H1 (cell line): Measurements from ENCODE around the gene KLHL29. TPM values are rescaled to one million over a fixed set of nuclear protein-coding genes. Genes with fewer than 3 reads are reported as not detected.
A peak's percentile ranks its signal among the peaks of the same experiment; 100 is the strongest.

Source experiments
- CTCF ChIA-PET: fragments of 300-600 bp; sonication (Branson Sonifier 250); formaldehyde crosslinking; loops from one replicate; lab custom pipeline; 2021; ENCODE audit not compliant: partially characterized antibody; lab: Charles Lee
- POLR2A ChIA-PET: fragments of 300-600 bp; sonication (Branson Sonifier 250); formaldehyde crosslinking; loops from one replicate; lab custom pipeline; 2021; ENCODE audit warnings: inconsistent platforms; ENCODE audit not compliant: partially characterized antibody; lab: Charles Lee
- DNase-seq, 2 experiments: peaks; one replicate each; pipeline versions ENCODE4 v3.0.0 to v3.0.0-alpha.2; 2010 to 2022; ENCODE audit warnings: low spot score in 2 of 2, low read depth in 1 of 2, mixed read lengths in 1 of 2
- FAIRE-seq: peaks from 2 replicates; lab custom pipeline; 2011; peaks lifted over from hg19 to GRCh38; lab: Jason Lieb, UNC
- H2AFZ ChIP-seq: 2 replicates; pipeline ENCODE4 v1.8.1; 2012; ENCODE audit warnings: low read length, inconsistent platforms
- H2AK5ac ChIP-seq: 2 replicates; pipeline ENCODE4 v1.6.1; 2013; ENCODE audit warnings: low read depth, low read length
- H2BK120ac ChIP-seq: replicated peaks from 2 replicates; pipeline ENCODE3; 2013; ENCODE audit warnings: low read depth, low read length, inconsistent platforms
- H2BK12ac ChIP-seq: 2 replicates; pipeline ENCODE4 v1.6.1; 2013; ENCODE audit warnings: low read depth, low read length
- H2BK15ac ChIP-seq: 2 replicates; pipeline ENCODE4 v1.6.1; 2013; ENCODE audit warnings: low read length
- H2BK20ac ChIP-seq: 2 replicates; pipeline ENCODE4 v1.6.1; 2013; ENCODE audit warnings: low read length
- H2BK5ac ChIP-seq: 2 replicates; pipeline ENCODE4 v1.6.1; 2013; ENCODE audit warnings: low read depth, low read length
- H3K14ac ChIP-seq: 2 replicates; pipeline ENCODE4 v1.6.1; 2013; ENCODE audit warnings: inconsistent platforms; ENCODE audit not compliant: insufficient read length
- H3K18ac ChIP-seq: 2 replicates; pipeline ENCODE4 v1.6.1; 2013; ENCODE audit warnings: low read length; ENCODE audit errors: extremely low read depth
- H3K23ac ChIP-seq: 2 replicates; pipeline ENCODE4 v1.6.1; 2013; ENCODE audit warnings: inconsistent platforms; ENCODE audit not compliant: insufficient read length
- H3K23me2 ChIP-seq: 2 replicates; pipeline ENCODE4 v1.6.1; 2013; ENCODE audit warnings: low read depth, low read length
- H3K27ac ChIP-seq: 2 replicates; pipeline ENCODE4 v1.6.1; 2011; ENCODE audit warnings: low read depth, low read length, inconsistent platforms
- H3K27me3 ChIP-seq, 4 experiments: replicated peaks in 1 of 4; 1 replicate in 1 of 4; 2 replicates in 3 of 4; pipeline versions ENCODE4 v1.6.1 to v1.8.1; 2011 to 2013; ENCODE audit warnings: low read length in 3 of 4, mild to moderate bottlenecking in 3 of 4, inconsistent platforms in 2 of 4, mixed read lengths in 2 of 4, moderate library complexity in 1 of 4; ENCODE audit not compliant: control insufficient read depth in 3 of 4, insufficient read depth in 3 of 4; ENCODE audit errors: extremely low read depth in 1 of 4
- H3K36me3 ChIP-seq, 4 experiments: 2 replicates each; pipeline versions ENCODE4 v1.6.1 to v1.8.1; 2011 to 2013; ENCODE audit warnings: mild to moderate bottlenecking in 4 of 4, low read length in 3 of 4, moderate library complexity in 2 of 4, control low read depth in 1 of 4, inconsistent platforms in 1 of 4; ENCODE audit not compliant: insufficient read depth in 4 of 4, control insufficient read depth in 2 of 4
- H3K4ac ChIP-seq: replicated peaks from 2 replicates; pipeline ENCODE3; 2013; ENCODE audit warnings: low read length, low read depth, mixed read lengths, inconsistent platforms; ENCODE audit not compliant: insufficient read length
- H3K4me1 ChIP-seq, 4 experiments: replicated peaks in 1 of 4; 1 replicate in 1 of 4; 2 replicates in 3 of 4; pipeline versions ENCODE4 v1.6.1 to v1.8.1; 2011 to 2013; ENCODE audit warnings: low read length in 3 of 4, inconsistent platforms in 2 of 4, mixed read lengths in 1 of 4; ENCODE audit not compliant: insufficient read depth in 4 of 4, control insufficient read depth in 3 of 4
- H3K4me2 ChIP-seq, 2 experiments: 2 replicates each; pipeline versions ENCODE4 v1.6.1 to v1.8.1; 2011 to 2013; ENCODE audit warnings: low read depth in 2 of 2, low read length in 2 of 2, control low read depth in 1 of 2, inconsistent platforms in 1 of 2, mild to moderate bottlenecking in 1 of 2; ENCODE audit not compliant: insufficient read depth in 1 of 2
- H3K4me3 ChIP-seq, 4 experiments: fragments of 200-600, 300-600 bp in 1 of 4; sonication (generic), shearing (Covaris generic), sonication (Bioruptor Twin) in 1 of 4; 2 replicates each; pipeline versions ENCODE4 v1.5.1 to v1.8.1; 2011 to 2016; ENCODE audit warnings: low read length in 4 of 4, low read depth in 3 of 4, control low read depth in 2 of 4, inconsistent platforms in 2 of 4, mild to moderate bottlenecking in 2 of 4, mixed read lengths in 1 of 4, moderate library complexity in 1 of 4; ENCODE audit not compliant: insufficient read depth in 2 of 4; ENCODE audit errors: extremely low read depth in 1 of 4
- H3K56ac ChIP-seq: replicated peaks from 2 replicates; pipeline ENCODE3; 2013; ENCODE audit warnings: low read depth, mild to moderate bottlenecking, mixed read lengths, low read length, inconsistent platforms; ENCODE audit not compliant: insufficient read length
- H3K79me1 ChIP-seq: 2 replicates; pipeline ENCODE4 v1.6.1; 2013; ENCODE audit warnings: low read depth, low read length, control low read depth
- H3K79me2 ChIP-seq, 2 experiments: 2 replicates each; pipeline versions ENCODE4 v1.6.1 to v1.8.1; 2012 to 2013; ENCODE audit warnings: low read length in 2 of 2, mild to moderate bottlenecking in 2 of 2, inconsistent platforms in 1 of 2; ENCODE audit not compliant: insufficient read depth in 2 of 2, control insufficient read depth in 1 of 2
- H3K9ac ChIP-seq, 4 experiments: replicated peaks in 1 of 4; 1 replicate in 1 of 4; 2 replicates in 3 of 4; pipeline versions ENCODE4 v1.6.1 to v1.8.1; 2011 to 2013; ENCODE audit warnings: low read depth in 3 of 4, low read length in 3 of 4, control low read depth in 2 of 4, mild to moderate bottlenecking in 2 of 4, moderate library complexity in 2 of 4, inconsistent platforms in 1 of 4; ENCODE audit errors: extremely low read depth in 1 of 4
- H3K9me3 ChIP-seq, 2 experiments: 2 replicates each; pipeline versions ENCODE4 v1.6.1 to v1.8.1; 2012 to 2013; ENCODE audit warnings: mild to moderate bottlenecking in 2 of 2, moderate library complexity in 2 of 2, control low read depth in 1 of 2, inconsistent platforms in 1 of 2, low read depth in 1 of 2, low read length in 1 of 2, mixed read lengths in 1 of 2; ENCODE audit not compliant: insufficient read depth in 2 of 2
- H4K20me1 ChIP-seq, 2 experiments: replicated peaks in 1 of 2; 2 replicates each; pipeline versions ENCODE3 to v1.8.1; 2011 to 2013; ENCODE audit warnings: inconsistent platforms in 2 of 2, low read length in 2 of 2, mild to moderate bottlenecking in 1 of 2; ENCODE audit not compliant: insufficient read depth in 2 of 2, control insufficient read depth in 1 of 2
- H4K5ac ChIP-seq: 2 replicates; pipeline ENCODE4 v1.6.1; 2013; ENCODE audit warnings: low read length, low read depth, mixed read lengths, inconsistent platforms; ENCODE audit not compliant: insufficient read length
- H4K8ac ChIP-seq: 2 replicates; pipeline ENCODE4 v1.8.0; 2013; ENCODE audit warnings: mild to moderate bottlenecking, moderate library complexity, low read length, inconsistent platforms; ENCODE audit not compliant: insufficient read depth; ENCODE audit errors: extremely low read depth
- H4K91ac ChIP-seq: replicated peaks from 2 replicates; pipeline ENCODE3; 2013; ENCODE audit warnings: low read length, mixed read lengths, inconsistent platforms; ENCODE audit not compliant: insufficient read length
- BACH1 ChIP-seq: IDR thresholded peaks from 2 replicates; pipeline ENCODE4 v1.6.1; 2012; ENCODE audit warnings: low read length, improper control_type of control experiment
- BRCA1 ChIP-seq: IDR thresholded peaks from 2 replicates; pipeline ENCODE4 v1.6.1; 2012; ENCODE audit warnings: low read depth, low read length, improper control_type of control experiment
- CBX8 ChIP-seq: fragments of 300-800, 300-1000 bp; sonication (generic); IDR thresholded peaks from 2 replicates; pipeline ENCODE4 v1.7.1; 2016; ENCODE audit warnings: low read depth, low read length, borderline replicate concordance
- RAD21 ChIP-seq, 2 experiments: IDR thresholded peaks in 1 of 2; conservative IDR thresholded peaks in 1 of 2; 2 replicates each; pipeline ENCODE4 v1.6.1; 2011; ENCODE audit warnings: low read depth in 2 of 2, low read length in 2 of 2, improper control_type of control experiment in 1 of 2, inconsistent platforms in 1 of 2, mild to moderate bottlenecking in 1 of 2, moderate library complexity in 1 of 2
- RXRA ChIP-seq: IDR thresholded peaks from 2 replicates; pipeline ENCODE4 v1.6.1; 2011; ENCODE audit warnings: low read depth, mild to moderate bottlenecking, low read length, moderate library complexity; ENCODE audit not compliant: insufficient read depth
- SIRT6 ChIP-seq: IDR thresholded peaks from one replicate; pipeline ENCODE4 v1.7.1; 2012; ENCODE audit warnings: low read length, inconsistent platforms
- SIX5 ChIP-seq: IDR thresholded peaks from 2 replicates; pipeline ENCODE4 v1.6.1; 2011; ENCODE audit warnings: mild to moderate bottlenecking, low read depth, low read length
- SP2 ChIP-seq: IDR thresholded peaks from 2 replicates; pipeline ENCODE4 v1.6.1; 2012; ENCODE audit warnings: mild to moderate bottlenecking, low read length, inconsistent platforms
- SP4 ChIP-seq: IDR thresholded peaks from 2 replicates; pipeline ENCODE4 v1.6.1; 2012; ENCODE audit warnings: low read length, inconsistent platforms
- WGBS, 2 experiments: shearing (Covaris generic) in 1 of 2; methylation state at CpG; one replicate each; pipeline versions ENCODE4 v1.1.6 to v1.1.7; 2013 to 2015; ENCODE audit warnings: low lambda C conversion rate in 2 of 2, mixed read lengths in 2 of 2, inconsistent platforms in 1 of 2, low coverage in 1 of 2, missing lambda C conversion rate in 1 of 2; ENCODE audit not compliant: insufficient replicate concordance in 2 of 2, insufficient coverage in 1 of 2, insufficient read length in 1 of 2; ENCODE audit errors: extremely low coverage in 1 of 2, missing lambda C conversion rate in 1 of 2; 5-methylcytosine and 5-hydroxymethylcytosine counted together
- polyA plus RNA-seq, 7 experiments: library from polyadenylated mRNA; depleted of rRNA in 3 of 7; stranded (reverse) in 5 of 7; unstranded in 2 of 7; fragments of >200 nt in 5 of 7; fragments of 200-250 nt in 2 of 7; gene quantifications; 1 replicate in 5 of 7; 2 replicates in 1 of 7; 4 replicates in 1 of 7; pipeline versions ENCODE4 v1.2.1 to v1.2.3, GENCODE V29; 2011 to 2013; ENCODE audit warnings: missing spikeins in 2 of 7, mixed read lengths in 2 of 7
- total RNA-seq: library from RNA; stranded (reverse); fragmentation: NEBNext Ultra II Directional; extraction: Animal tissue kit (Norgen Biotek cat#: 25700); gene quantifications from 2 replicates; pipeline ENCODE4 v1.2.1, GENCODE V29; 2021

Gene KLHL29
- total and polyA plus RNA-seq, 2 of the 8 experiments (the other 6 are each of a cell fraction or from before 2014, with no cell fraction given), result 1.1 to 4.7 TPM

DNA sequence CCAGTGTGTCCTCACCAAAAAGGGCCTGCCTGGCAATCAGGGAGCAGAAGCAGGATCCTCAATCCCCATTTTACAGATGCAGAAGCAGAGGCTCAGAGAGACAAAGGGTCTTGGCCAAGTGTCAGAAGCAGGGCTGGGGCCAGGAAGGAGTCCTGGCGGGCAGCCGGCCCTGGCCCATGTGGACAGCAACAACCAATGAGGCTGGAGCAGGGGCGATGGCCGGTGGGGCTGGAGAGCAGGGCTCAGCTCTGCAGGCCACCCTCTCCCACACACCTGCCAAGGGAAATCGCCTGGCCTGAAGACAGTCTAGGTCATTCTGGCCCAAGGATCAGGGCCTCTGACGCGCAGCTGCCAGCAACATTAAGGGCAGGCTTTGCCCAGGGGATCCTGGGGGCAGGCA is 298.0 kb downstream of the KLHL29 start:
- H3K23ac ChIP-seq, result no peak overlapping the region
- H2BK20ac ChIP-seq, result no peak overlapping the region
- no peak overlapping the region for H3K18ac ChIP-seq
- H3K36me3 ChIP-seq, result no peaks in the 10 kb centered on the region
- FAIRE-seq, result no peak
- no peak for DNase-seq
- peaks cover 0 to 12% (median 2%) of the 10 kb centered on the region in 4 experiments; a peak in 5 of 7 replicates for H3K4me1 ChIP-seq
- no peak for TF ChIP-seq RAD21 (IDR thresholded peaks at IDR 0.05 in 1 of 2, conservative IDR thresholded peaks at IDR 0.05 in 1 of 2; ENCODE audit: low read depth in 2 of 2, low read length in 2 of 2)
- no peak for TF ChIP-seq BRCA1
- no peak for TF ChIP-seq SIX5
- no peak for TF ChIP-seq SIRT6
- no peak for TF ChIP-seq BACH1
- TF ChIP-seq SP2, result no peak
- no peak for TF ChIP-seq CBX8
- no peak for TF ChIP-seq RXRA
- TF ChIP-seq SP4, result no peak
- H3K79me2 ChIP-seq, result no peaks in the 10 kb centered on the region
- H3K9me3 ChIP-seq, result no peaks in the 10 kb centered on the region; a peak in 1 of 4 replicates
- no peak overlapping the region for H2AK5ac ChIP-seq
- no peak overlapping the region for H3K56ac ChIP-seq
- H4K91ac ChIP-seq, result no peak overlapping the region
- no peak overlapping the region for H3K9ac ChIP-seq
- no peak overlapping the region for H3K4ac ChIP-seq
- H3K79me1 ChIP-seq, result no peaks in the 10 kb centered on the region
- H2BK5ac ChIP-seq, result no peak overlapping the region
- H4K20me1 ChIP-seq, result no peaks in the 10 kb centered on the region
- no peak overlapping the region for H2AFZ ChIP-seq
- CTCF ChIA-PET, result interaction anchor here (1.2 kb wide), 2 partner anchors 58 to 108 kb away, joined by 4 read pairs; no protein-coding TSS in a partner anchor
- H4K5ac ChIP-seq, result no peak overlapping the region
- H2BK15ac ChIP-seq, result peak overlapping the region; percentile 8; the same call in 1 of the 2 replicates
- POLR2A ChIA-PET, result no interaction called here
- no peaks in the 10 kb centered on the region for H3K27me3 ChIP-seq
- no peak overlapping the region for H2BK12ac ChIP-seq
- H3K4me3 ChIP-seq, result no peak overlapping the region
- WGBS, 2 experiments, result 93% methylated on average over 7 of the region's 7 CpGs; no CpG with 5 or more reads in 1 of the 2 experiments
- no peak overlapping the region for H4K8ac ChIP-seq
- no peak overlapping the region for H3K27ac ChIP-seq
- no peak overlapping the region for H2BK120ac ChIP-seq
- H3K4me2 ChIP-seq, result no peak overlapping the region
- H3K23me2 ChIP-seq, result no peaks in the 10 kb centered on the region
- H3K14ac ChIP-seq, result no peak overlapping the region
